GM18951 (cell line): ENCODE results near the gene THRB.
"Not testable (repeated sequence)": the region's sequence is repeated elsewhere in the genome, so short reads cannot be mapped to it uniquely, and the experiment has no call there.

ENCODE experiments used
- POLR2A ChIP-seq: IDR thresholded peaks from 4 replicates; pipeline ENCODE4 v1.6.1; 2011; ENCODE audit warnings: mild to moderate bottlenecking; ENCODE audit not compliant: insufficient read length, insufficient read depth; ENCODE audit errors: extremely low read depth
- in situ Hi-C: fragments of 300-500 bp; cut with MboI; formaldehyde crosslinking; loops from one replicate; pipeline ENCODE4 v1.12.0; 2022; ENCODE audit warnings: low sequenced_read_pairs, mixed read lengths, inconsistent platforms; ENCODE audit not compliant: unreplicated experiment

Gene THRB

DNA sequence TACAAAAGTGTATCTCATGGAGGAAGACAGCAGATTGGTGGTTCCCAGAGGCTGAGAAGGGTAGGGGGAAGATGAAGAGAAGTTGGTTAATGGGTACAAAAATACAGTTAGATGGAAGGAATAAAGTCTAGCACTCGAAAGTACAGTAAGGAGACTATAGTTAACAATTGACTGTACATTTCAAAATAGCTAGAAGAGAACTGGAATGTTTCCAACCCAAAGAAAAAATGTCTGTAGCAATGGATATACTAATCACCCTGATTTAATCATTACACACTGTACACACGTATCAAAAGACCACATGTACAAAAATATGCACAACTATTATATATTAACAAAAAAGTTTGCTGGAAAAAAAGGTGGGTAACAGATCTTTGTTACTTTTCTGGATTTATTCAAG, 57.3 kb downstream of the THRB start:
- TF ChIP-seq POLR2A, result no peak
- in situ Hi-C loops, result no loop called here

DNA sequence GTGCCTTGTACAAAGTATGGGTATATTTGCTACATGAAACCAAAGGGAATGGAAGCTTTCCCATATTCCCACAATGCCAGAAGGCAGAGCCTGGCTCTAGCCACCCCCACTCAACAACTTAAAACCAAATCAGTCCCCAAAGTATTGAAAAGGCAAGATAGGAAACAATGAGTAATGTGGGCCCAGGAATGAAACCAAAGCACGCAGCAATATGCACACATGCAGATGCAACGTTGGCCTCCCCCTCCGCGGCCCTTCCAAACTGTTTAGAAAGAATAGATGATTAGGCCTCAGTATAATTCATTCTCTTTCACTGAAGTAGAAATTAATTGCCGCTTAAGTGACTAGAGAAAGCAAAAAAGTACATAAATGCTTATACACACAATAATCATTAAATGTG, 59.1 kb downstream of the THRB start:
- in situ Hi-C loops, result no loop called here
- TF ChIP-seq POLR2A, result no peak

DNA sequence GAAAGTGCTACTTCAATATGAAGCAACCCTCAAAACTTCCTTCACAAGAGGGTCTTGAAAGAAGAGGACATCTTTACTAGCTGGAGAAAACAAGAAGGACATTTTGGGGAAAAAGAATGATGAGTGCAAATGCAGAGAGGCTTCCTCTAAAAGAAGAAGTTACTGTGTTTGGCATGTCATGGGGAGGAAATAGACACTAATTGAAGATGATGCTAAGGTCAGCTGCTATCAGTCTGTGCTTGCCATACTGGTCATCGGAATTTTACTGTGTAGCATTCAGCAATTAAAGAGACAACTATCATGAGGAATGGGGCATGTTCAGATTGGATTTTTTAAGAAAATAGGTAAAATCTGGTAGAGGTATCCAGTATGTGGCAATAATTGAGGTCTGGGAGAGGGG, 60.0 kb downstream of the THRB start:
- no peak for TF ChIP-seq POLR2A
- in situ Hi-C loops, result no loop called here

DNA sequence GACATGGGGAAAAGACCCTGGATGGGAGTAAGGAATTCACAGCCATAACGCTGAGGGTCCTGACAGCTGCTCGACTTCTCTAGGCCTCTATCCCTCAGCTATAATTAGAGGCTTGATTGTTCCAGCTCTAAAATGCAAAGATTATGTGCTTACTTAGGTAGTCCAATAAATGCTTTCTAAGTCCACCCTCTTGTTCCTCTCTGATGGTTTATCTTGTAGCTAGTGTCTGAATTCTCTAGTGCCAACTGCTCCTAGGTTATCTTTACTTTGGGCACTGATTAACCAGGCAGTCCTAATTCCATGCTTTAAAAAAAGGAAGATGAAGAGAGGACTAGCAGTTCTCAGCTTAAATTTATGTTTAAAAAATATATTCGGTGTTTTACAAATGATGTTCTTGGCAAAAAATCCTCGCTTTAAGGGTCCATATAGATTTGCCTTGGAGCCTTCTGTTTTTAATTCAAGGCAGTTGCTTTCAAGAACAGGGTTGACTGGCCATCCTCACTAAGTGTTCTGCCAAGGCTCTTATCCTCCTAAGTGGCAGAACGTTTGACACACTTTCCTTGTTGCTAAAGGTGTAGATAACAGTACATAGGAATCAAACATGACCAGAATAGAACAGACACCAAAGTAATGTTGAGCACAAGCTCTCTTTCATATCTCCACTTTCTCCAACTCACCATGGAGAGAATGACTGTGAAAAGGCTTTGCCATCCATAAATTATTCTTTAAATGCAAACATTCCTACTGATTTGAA, 60.6 kb downstream of the THRB start:
- in situ Hi-C loops, result no loop called here
- no peak for TF ChIP-seq POLR2A

DNA sequence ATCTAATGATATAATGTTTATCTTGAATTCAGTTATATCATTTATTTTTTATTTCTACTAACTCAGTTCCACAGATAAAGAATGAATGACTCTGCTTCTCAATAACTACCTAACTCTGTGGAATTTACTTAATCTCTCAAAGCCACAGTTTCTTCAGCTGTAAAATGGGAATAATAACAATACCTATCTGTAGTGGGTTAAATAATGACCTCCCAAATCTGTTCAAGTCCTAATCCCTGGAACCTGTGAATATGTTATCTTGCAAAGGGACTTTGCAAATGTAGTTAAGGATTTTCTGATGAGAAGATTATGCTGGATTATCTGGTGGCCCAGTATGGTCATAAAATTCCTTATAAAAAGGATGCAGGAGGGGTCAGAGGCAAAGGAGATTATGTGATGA, 61.7 kb downstream of the THRB start:
- in situ Hi-C loops, result no loop called here
- TF ChIP-seq POLR2A, result no peak

DNA sequence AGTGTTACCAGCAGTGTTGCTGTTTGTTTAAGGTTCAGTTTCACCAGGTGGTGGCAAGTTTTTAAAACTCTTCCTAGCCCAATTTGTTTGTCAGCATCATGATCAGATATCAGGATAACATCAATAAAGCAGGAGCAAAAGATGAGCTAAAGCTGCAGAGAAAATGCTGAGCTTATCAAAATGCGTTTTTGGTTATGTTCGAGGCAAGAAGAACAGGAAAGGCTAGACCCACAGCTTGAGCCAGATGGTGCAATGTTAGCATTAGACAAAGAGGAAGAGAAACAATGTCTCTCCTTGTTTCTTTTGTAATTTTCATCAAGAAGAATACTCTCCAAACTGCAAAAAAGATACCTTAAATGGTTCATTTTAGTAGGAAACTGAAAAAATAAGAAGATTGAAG, 66.2 kb downstream of the THRB start:
- in situ Hi-C loops, result no loop called here
- no peak for TF ChIP-seq POLR2A

DNA sequence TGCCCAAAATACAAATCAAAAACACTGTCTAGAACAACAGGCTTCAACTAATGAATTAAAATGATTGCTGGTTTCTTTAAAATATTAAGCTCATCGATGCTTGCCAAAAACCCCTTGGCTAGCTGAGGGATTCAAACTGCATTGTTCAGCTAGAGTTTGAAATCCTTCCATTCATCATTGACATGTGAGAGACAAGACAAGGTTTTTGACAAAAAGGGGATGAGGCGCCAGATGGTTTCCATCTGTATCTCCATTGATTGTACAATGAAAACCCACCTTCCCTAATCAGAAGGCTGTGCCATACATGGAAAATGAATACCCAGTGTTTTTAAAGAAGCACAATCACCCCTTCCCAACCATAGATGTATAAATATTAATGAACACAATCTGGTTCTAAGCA, 67.8 kb downstream of the THRB start:
- TF ChIP-seq POLR2A, result no peak
- in situ Hi-C loops, result no loop called here

DNA sequence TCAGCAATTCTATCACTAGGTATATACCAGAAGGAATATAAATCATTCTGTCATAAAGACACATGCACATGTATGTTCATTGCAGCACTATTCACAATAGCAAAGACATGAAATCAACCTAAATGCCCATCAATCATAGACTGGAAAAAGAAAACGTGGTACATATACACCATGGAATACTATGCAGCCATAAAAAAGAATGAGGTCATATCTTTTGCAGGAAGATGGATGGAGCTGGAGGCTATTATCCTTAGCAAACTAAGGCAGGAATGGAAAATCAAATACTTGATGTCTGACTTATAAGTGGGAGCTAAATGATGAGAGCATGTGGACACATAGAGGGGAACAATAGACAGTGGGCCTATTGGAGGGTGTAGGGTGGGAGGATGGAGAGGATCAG, 73.8 kb downstream of the THRB start:
- in situ Hi-C loops, result not testable (repeated sequence)

DNA sequence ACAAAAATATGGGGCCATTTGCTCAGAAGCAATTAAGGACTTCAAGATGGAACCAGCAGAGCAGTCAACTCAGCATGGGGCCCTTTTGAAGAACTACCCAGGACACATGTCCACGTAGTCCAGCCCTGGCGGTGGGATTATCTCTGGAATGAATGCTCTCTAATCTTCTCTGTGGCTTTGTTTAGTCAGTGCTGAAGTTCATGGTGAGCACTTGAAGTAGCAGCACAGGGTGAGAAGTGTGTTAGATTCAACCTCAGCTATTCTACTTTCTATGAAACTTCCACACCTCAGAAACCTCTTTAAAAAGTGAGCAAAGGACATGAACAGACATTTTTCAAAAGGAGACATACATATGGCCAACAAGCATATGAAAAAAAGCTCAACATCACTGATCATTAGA, 74.4 kb downstream of the THRB start:
- in situ Hi-C loops, result no loop called here
- no peak for TF ChIP-seq POLR2A

DNA sequence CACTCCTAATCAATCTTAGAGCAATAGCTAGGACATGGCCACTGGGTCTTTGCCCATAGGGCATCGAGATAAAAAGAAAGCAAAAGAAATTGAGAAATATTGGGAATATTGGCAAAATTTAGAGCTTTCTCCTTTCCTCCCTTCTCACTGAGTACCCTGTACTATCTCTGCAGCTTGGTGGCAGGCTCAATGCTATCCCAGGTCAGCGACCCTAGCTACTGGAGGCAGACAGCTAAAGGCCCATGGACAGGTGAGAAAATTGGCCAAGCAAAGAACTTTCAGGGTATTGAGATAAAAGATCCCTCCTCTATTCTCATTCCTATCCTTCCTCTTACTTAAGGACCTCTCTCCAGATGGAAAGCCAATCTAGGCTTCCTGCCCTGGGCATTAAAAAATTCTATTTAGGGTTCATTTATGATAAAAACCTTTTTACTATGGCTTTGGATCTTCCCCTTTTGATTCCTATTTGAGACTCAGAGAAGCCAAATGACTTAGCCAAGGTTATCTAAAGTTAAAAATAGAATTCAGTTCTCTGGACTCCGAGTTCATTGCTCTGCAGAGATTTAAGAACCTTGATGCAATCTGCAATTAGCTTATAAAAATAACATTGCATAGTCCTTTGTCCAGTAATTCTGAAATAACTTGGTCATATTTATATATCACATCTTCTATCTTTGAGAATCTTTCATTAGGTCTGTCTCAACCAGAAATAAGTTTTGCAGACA, 75.4 kb downstream of the THRB start:
- in situ Hi-C loops, result no loop called here
- TF ChIP-seq POLR2A, result no peak

DNA sequence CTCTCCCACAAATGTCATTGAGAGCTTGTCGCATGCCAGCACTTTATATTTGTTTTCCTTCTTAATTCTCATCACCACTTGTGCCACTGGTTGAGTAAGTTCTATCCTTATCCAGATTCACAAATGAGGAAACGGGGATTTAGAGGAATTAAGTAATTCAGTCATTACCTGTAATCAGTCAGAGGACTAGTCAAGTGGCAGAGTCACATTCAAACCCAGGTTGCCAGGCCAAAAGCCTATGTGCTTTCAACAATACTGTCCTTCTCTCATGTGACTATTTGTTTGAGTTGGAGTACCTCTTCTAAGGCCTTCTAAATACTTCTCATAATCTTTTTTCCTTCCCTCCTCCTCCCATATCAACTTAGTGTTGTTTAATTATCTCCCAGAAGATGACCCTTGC, 76.9 kb downstream of the THRB start:
- in situ Hi-C loops, result no loop called here
- TF ChIP-seq POLR2A, result no peak

DNA sequence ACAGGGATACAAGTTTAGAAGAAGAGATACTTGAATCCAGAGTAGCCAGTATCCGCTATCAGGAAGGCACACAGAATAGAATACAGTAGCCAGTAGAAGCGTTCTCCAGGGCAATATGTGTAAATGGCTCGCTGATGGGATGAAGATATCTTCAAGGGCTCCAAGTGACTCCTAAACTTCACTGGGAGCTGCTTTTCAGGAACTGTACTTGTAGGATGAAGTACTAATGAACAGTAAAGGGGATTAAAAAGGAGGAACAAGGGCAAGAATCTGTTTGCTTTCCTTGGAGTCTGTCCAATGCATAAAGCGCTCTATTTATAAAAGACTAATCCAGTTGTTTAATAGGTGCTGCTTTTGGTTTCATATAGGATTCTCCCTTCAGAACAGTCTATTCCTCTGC, 78.4 kb downstream of the THRB start:
- TF ChIP-seq POLR2A, result no peak
- in situ Hi-C loops, result no loop called here

DNA sequence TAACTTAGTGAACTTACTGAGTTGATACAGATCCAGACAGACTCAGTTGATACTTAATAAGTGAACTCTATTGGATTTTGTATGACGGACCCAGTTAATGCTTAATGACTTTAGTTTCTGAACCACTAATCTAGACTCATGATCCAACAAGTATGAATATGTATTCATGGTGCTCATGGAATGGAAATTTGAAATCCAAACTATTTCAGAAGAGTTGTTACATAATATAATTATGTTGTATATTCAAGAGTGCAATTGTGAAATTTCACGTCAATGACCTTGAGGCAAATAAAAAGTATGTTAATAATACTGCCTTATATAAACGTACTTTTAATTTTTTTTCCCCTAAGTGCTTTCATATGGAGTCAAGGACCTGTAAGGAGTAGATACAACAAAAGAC, 78.8 kb downstream of the THRB start:
- in situ Hi-C loops, result no loop called here
- TF ChIP-seq POLR2A, result no peak

DNA sequence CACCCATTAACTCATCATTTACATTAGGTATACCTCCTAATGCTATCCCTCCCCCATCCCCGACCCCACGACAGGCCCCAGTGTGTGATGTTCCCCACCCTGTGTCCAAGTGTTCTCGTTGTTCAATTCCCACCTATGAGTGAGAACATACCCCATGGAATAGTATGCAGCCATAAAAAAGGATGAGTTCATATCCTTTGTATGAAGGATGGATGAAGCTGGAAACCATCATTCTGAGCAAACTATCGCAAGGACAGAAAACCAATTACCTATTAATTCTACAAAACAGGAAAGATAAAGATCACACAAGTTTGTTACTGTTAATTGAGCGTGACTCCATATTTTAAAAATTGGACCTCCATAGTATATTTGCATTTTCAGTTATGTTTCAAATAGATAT, 81.0 kb downstream of the THRB start:
- in situ Hi-C loops, result not testable (repeated sequence)
